Activated CD8-positive, alpha-beta T cell treated with anti-CD3 and anti-CD28 coated beads for 36 hours (primary cell): ENCODE results near the gene STXBP1. TPM values are rescaled to one million over a fixed set of nuclear protein-coding genes. Genes with fewer than 3 reads are reported as not detected.

Experiments
- ATAC-seq: fragments of 200-7000 bp; cut with Tn5 transposase; one replicate; pipeline ENCODE4 v1.10.0; 2021; ENCODE audit warnings: mild to moderate bottlenecking, moderate library complexity
- CTCF ChIA-PET: fragments of 350-600 bp; sonication (Branson Sonifier 250); formaldehyde crosslinking; loops from one replicate; lab custom pipeline; 2021; ENCODE audit warnings: antibody characterized with exemption; lab: Charles Lee
- POLR2A ChIA-PET: fragments of 350-600 bp; sonication (Branson Sonifier 250); formaldehyde crosslinking; loops from one replicate; lab custom pipeline; 2021; ENCODE audit warnings: antibody characterized with exemption; lab: Charles Lee
- DNase-seq: peaks from one replicate; pipeline ENCODE4 v3.0.0-alpha.2; 2020
- H3K27ac Mint-ChIP-seq: one replicate; pipeline ENCODE4 v1.8.0; 2021; ENCODE audit warnings: mild to moderate bottlenecking, mixed read lengths
- H3K27me3 Mint-ChIP-seq: one replicate; pipeline ENCODE4 v1.8.0; 2021; ENCODE audit warnings: mixed read lengths
- H3K36me3 Mint-ChIP-seq: one replicate; pipeline ENCODE4 v1.8.0; 2021; ENCODE audit warnings: low read depth, mixed read lengths
- H3K4me1 Mint-ChIP-seq: one replicate; pipeline ENCODE4 v1.8.0; 2021; ENCODE audit warnings: low read depth, mixed read lengths
- H3K4me3 Mint-ChIP-seq: one replicate; pipeline ENCODE4 v1.8.0; 2021; ENCODE audit warnings: mild to moderate bottlenecking, moderate library complexity, mixed read lengths
- H3K9me3 Mint-ChIP-seq: one replicate; pipeline ENCODE4 v1.8.0; 2021; ENCODE audit warnings: mixed read lengths
- CTCF ChIP-seq: fragments of 200-600 bp; IDR thresholded peaks from one replicate; pipeline ENCODE4 v1.8.0; 2022; ENCODE audit warnings: antibody characterized with exemption, mild to moderate bottlenecking
- intact Hi-C: fragments of 100-400 bp; cut with micrococcal nuclease; formaldehyde crosslinking; loops from one replicate; pipeline ENCODE4 v1.10.0; 2022
- total RNA-seq, 2 experiments: library from RNA; stranded (reverse); gene quantifications; one replicate each; pipeline ENCODE4 v1.2.3, GENCODE V29; 2021

STXBP1 gene
- total RNA-seq, 2 experiments from 2014 or later, result 19.2 to 23.5 TPM

GRCh38 chr9:127660886-127661741 is 49.0 kb downstream of the STXBP1 start:
- H3K36me3 Mint-ChIP-seq, result no peaks in the 10 kb centered on the region
- ChIA-PET CTCF (interaction anchor here (1.2 to 1.9 kb wide), 2 partner anchors 27 to 135 kb away, joined by 3 to 5 read pairs; no protein-coding TSS in a partner anchor), POLR2A (interaction anchor here (0.6 to 0.7 kb wide), 2 partner anchors 50 to 211 kb away, joined by 3 read pairs; no protein-coding TSS in a partner anchor)
- intact Hi-C loops, result no loop called here
- no peaks in the 10 kb centered on the region for H3K9me3 Mint-ChIP-seq
- H3K27me3 Mint-ChIP-seq, result no peaks in the 10 kb centered on the region
- H3K27ac Mint-ChIP-seq, result no peak overlapping the region
- H3K4me3 Mint-ChIP-seq, result no peak overlapping the region
- ATAC-seq (no peak), DNase-seq (no peak)
- no peak for TF ChIP-seq CTCF
- no peaks in the 10 kb centered on the region for H3K4me1 Mint-ChIP-seq

- no peaks in the 10 kb centered on the region for H3K36me3 Mint-ChIP-seq
- ATAC-seq, result no peak
- ChIA-PET POLR2A (no interaction called here), CTCF (interaction anchor here (1.2 to 1.9 kb wide), 2 partner anchors 29 to 137 kb away, joined by 3 to 5 read pairs; no protein-coding TSS in a partner anchor)
- H3K4me3 Mint-ChIP-seq, result no peak overlapping the region
- no peaks in the 10 kb centered on the region for H3K4me1 Mint-ChIP-seq
- no peak overlapping the region for H3K27ac Mint-ChIP-seq
- no peaks in the 10 kb centered on the region for H3K27me3 Mint-ChIP-seq
- intact Hi-C loops, result no loop called here
- DNase-seq, result no peak
- TF ChIP-seq CTCF, result no peak
- no peaks in the 10 kb centered on the region for H3K9me3 Mint-ChIP-seq
Observed at GRCh38 chr9:127662617-127663016, 50.5 kb downstream of the STXBP1 start.

GRCh38 chr9:127664324-127664677 is 52.2 kb downstream of the STXBP1 start:
- ChIA-PET CTCF (interaction anchor here (1.1 kb wide), 1 partner anchor 48 kb away, joined by 3 read pairs; no protein-coding TSS in a partner anchor), POLR2A (interaction anchor here (1.1 kb wide), 1 partner anchor 21 kb away, joined by 3 read pairs; no protein-coding TSS in a partner anchor)
- Mint-ChIP-seq H3K27ac (no peak overlapping the region), H3K4me1 (no peaks in the 10 kb centered on the region), H3K4me3 (no peak overlapping the region), H3K36me3 (no peaks in the 10 kb centered on the region), H3K9me3 (no peaks in the 10 kb centered on the region), H3K27me3 (no peaks in the 10 kb centered on the region)
- intact Hi-C loops, result no loop called here
- no peak for ATAC-seq
- TF ChIP-seq CTCF, result no peak
- DNase-seq, result no peak

GRCh38 chr9:127664678-127665507 is 52.8 kb downstream of the STXBP1 start:
- Mint-ChIP-seq H3K27ac (no peak overlapping the region), H3K4me3 (no peak overlapping the region), H3K4me1 (no peaks in the 10 kb centered on the region), H3K27me3 (no peaks in the 10 kb centered on the region), H3K36me3 (no peaks in the 10 kb centered on the region), H3K9me3 (no peaks in the 10 kb centered on the region)
- ChIA-PET POLR2A (interaction anchor here (1.1 kb wide), 1 partner anchor 20 kb away, joined by 3 read pairs; no protein-coding TSS in a partner anchor), CTCF (interaction anchor here (1.1 to 1.3 kb wide), 2 partner anchors 49 to 162 kb away, joined by 3 read pairs; no protein-coding TSS in a partner anchor)
- no peak for ATAC-seq
- intact Hi-C loops, result no loop called here
- no peak for DNase-seq
- TF ChIP-seq CTCF, result no peak
